Progenitor cell of endocrine pancreas (in vitro differentiated cells): ENCODE data around the gene RIN2. TPM values are rescaled to one million over a fixed set of nuclear protein-coding genes. Genes with fewer than 3 reads are reported as not detected.

ENCODE experiments used
- DNase-seq: peaks from one replicate; pipeline ENCODE4 v3.0.0; 2021; ENCODE audit warnings: low spot score; ENCODE audit not compliant: unreplicated experiment
- H3K27ac Mint-ChIP-seq: 2 replicates; pipeline ENCODE4 v1.8.0; 2021; ENCODE audit warnings: mild to moderate bottlenecking, moderate library complexity, mixed read lengths
- H3K27me3 Mint-ChIP-seq: 2 replicates; pipeline ENCODE4 v1.8.0; 2021; ENCODE audit warnings: mixed read lengths
- H3K36me3 Mint-ChIP-seq: 2 replicates; pipeline ENCODE4 v1.8.0; 2022; ENCODE audit warnings: mixed read lengths; ENCODE audit not compliant: insufficient read depth
- H3K4me1 Mint-ChIP-seq: 2 replicates; pipeline ENCODE4 v1.8.0; 2021; ENCODE audit warnings: low read depth, mixed read lengths
- H3K4me3 Mint-ChIP-seq: 2 replicates; pipeline ENCODE4 v1.8.0; 2021; ENCODE audit warnings: low read depth, mild to moderate bottlenecking, moderate library complexity, mixed read lengths
- H3K9me3 Mint-ChIP-seq: 2 replicates; pipeline ENCODE4 v1.8.0; 2021; ENCODE audit warnings: low read depth, mixed read lengths
- CTCF ChIP-seq: fragments of 200-600 bp; sonication (generic); IDR thresholded peaks from one replicate; pipeline ENCODE4 v1.5.0; 2021; ENCODE audit warnings: antibody characterized with exemption, mild to moderate bottlenecking; ENCODE audit not compliant: unreplicated experiment
- long read RNA-seq: library from polyadenylated mRNA; unstranded; transcript quantifications from one replicate; pipeline ENCODE4 v2.0.0, GENCODE V29; 2020
- total RNA-seq: library from RNA; stranded (reverse); gene quantifications from 2 replicates; pipeline ENCODE4 v1.2.1, GENCODE V29; 2021

Gene RIN2
- 36.0 and 36.1 TPM in 2 replicates for total RNA-seq
- long read RNA-seq, partial matches to known transcripts: 5 of 13 reads
- long read RNA-seq, other reads (novel, unspliced or antisense): 8 of 13 reads

- Mint-ChIP-seq H3K27me3 (no peaks in the 10 kb centered on the region), H3K36me3 (peaks cover 1% of the 10 kb centered on the region), H3K9me3 (no peaks in the 10 kb centered on the region), H3K4me1 (peaks cover 34% of the 10 kb centered on the region), H3K4me3 (peak within 1 kb of the TSS; percentile 96), H3K27ac (peak within 1 kb of the TSS; percentile 99)
- TF ChIP-seq CTCF: no peak
- no peak for DNase-seq
These were observed at the start of gene RIN2 for GRCh38 chr20:19758133-19758500. Gene RIN2 (plus strand): TSS chr20:19758258. CDS start chr20:19889602, 131,344 bp downstream.

- H3K4me3 Mint-ChIP-seq: no peak overlapping the region
These were observed 48.3 kb upstream of the RIN2 start for GRCh38 chr20:19709635-19710335.

GRCh38 chr20:19710336-19711120, 47.5 kb upstream of the RIN2 start:
- Mint-ChIP-seq H3K27ac (no peak overlapping the region), H3K4me1 (peaks cover 17% of the 10 kb centered on the region), H3K9me3 (no peaks in the 10 kb centered on the region), H3K4me3 (no peak overlapping the region), H3K36me3 (no peaks in the 10 kb centered on the region), H3K27me3 (no peaks in the 10 kb centered on the region)
- TF ChIP-seq CTCF: no peak
- DNase-seq: no peak

More at GRCh38 chr20:19709635-19710335, 48.3 kb upstream of the RIN2 start:
- no peak for DNase-seq
- Mint-ChIP-seq H3K27me3 (no peaks in the 10 kb centered on the region), H3K9me3 (no peaks in the 10 kb centered on the region), H3K36me3 (no peaks in the 10 kb centered on the region), H3K4me1 (peaks cover 16% of the 10 kb centered on the region), H3K27ac (no peak overlapping the region)
- TF ChIP-seq CTCF: no peak

- no peak overlapping the region for H3K4me3 Mint-ChIP-seq
These were observed 46.9 kb upstream of the RIN2 start for GRCh38 chr20:19711126-19711525.

More at GRCh38 chr20:19711126-19711525, 46.9 kb upstream of the RIN2 start:
- DNase-seq: no peak
- H3K4me1 Mint-ChIP-seq: peaks cover 17% of the 10 kb centered on the region
- H3K27me3 Mint-ChIP-seq: no peaks in the 10 kb centered on the region
- no peaks in the 10 kb centered on the region for H3K9me3 Mint-ChIP-seq
- no peak overlapping the region for H3K27ac Mint-ChIP-seq
- no peaks in the 10 kb centered on the region for H3K36me3 Mint-ChIP-seq
- TF ChIP-seq CTCF: no peak
